CD4-positive, alpha-beta T cell treated with Interferon gamma for 1 hour (primary cell): Measurements from ENCODE around the gene PLEKHD1.

Experiments
- DNase-seq: peaks from one replicate; pipeline ENCODE4 v3.0.0-alpha.2; 2020

PLEKHD1 gene

GRCh38 chr14:69553252-69553651 is 68.7 kb downstream of the PLEKHD1 start:
- DNase-seq: no peak

DNA sequence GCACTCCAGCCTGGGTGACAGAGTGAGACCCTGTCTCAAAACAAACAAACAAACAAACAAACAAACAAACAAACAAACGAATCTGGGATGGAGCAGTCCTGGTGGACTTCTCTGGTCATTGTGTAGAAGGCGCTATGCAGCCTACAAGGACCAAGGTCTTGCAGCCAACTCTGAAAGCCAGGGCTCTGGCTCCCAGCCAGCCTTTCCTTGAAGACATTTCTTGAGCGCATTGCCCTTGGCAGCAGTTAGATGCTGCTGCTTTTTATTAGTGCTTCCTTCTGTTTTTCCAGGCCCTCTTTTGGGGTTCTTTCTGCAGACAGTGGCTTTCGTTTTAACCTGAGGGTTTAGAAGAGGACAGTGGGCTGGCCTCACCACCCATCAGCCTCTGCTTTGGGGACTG is 70.0 kb downstream of the PLEKHD1 start:
- no peak for DNase-seq

- DNase-seq: no peak
Observed at GRCh38 chr14:69558774-69559173, 74.2 kb downstream of the PLEKHD1 start.

DNA sequence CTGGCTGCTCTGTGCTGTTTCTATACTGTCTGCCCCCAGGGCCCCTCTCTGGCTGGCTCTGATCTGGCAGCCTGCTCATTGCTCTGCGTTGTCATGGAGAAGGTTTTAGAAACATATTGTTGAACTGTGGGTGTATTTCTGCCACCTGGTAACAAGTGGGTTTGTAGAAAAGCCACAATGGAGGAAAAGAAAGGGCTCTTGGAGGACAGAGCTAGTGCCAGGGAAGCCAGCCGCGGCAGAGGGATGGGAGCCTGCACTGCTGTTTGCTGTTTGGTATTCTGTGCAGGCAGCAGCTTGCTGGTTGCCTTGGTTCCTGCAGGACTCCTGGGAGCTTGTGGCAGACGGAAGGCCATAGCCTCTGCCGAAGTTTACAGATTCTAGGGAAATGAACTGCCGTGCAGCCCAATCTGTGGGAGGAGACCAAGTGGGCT is 75.1 kb downstream of the PLEKHD1 start:
- no peak for DNase-seq

GRCh38 chr14:69560826-69561225 is 76.3 kb downstream of the PLEKHD1 start:
- no peak for DNase-seq

- no peak for DNase-seq
Observed at GRCh38 chr14:69561893-69562292, 77.4 kb downstream of the PLEKHD1 start.

DNA sequence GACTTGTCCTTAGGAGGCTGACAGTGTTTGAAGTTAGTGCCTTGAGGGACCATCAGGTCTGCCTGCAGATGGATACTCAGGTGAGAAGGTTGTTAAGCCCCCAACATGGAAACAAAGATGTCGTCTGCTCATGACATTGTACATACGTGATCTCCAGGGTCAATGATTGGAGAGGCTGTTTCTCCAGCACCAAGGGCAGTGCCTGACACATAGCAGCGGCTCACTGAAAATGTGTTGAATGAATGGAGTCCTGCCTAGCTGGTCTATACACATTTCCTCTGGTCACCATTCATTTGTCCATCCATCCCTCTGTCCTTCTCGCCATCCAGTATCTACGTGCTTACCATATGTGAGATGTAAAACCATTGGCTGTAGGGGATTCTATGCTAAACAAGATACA is 83.0 kb downstream of the PLEKHD1 start:
- no peak for DNase-seq

GRCh38 chr14:69569859-69570258 is 85.3 kb downstream of the PLEKHD1 start:
- no peak for DNase-seq

DNA sequence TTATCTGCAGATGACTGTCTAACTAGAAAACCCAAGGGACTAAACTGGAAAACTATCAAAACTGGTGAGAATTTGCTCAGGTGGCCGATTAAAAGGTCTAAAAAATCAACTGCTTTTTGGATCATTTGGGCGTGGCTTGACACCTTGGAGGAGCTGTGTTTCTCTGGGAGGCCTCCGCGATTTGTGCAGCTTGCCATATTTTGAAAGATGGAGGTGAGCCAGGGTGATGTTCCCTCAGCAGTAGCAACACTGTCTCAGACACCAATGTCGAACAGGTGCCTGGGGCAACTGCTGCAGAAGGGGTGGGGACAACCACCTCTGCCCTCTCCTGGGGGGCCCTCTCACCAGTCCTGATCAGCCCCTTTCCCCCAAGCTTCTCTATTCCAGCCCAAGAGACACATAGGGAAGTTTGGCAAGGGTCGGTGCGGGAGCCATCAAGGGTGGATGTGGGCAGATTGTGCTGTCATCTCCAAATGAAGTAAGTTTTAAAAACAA is 86.4 kb downstream of the PLEKHD1 start:
- DNase-seq: no peak

DNA sequence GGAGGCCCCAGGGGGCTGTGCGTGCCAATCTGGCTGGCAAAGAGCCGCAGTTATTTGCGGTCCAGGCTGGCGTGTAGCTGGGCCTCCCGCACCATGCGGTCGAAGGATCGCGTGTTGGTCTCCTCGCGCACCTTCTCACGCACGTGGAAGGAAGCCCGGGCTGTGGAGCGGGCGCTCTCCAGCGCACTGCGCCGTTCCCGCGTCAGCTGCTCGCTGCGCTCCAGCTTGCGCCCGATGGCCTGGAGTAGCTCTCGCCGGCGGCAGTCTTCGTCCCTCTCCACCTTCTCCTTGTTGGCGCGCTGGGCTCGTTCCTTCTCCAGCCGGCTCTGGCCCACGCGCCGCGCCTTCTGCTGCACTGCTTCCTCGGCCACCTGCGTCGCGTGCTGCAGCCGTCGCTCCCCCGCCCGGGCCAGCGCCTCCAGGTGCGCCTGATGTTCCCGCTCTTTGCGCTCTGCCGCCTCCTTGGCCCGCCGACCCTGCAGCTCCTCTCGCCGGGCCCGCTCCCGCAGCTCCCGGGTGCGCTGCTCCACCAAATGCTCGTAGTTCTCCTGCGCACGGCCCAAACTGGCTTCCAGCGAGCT is 87.0 kb downstream of the PLEKHD1 start:
- no peak for DNase-seq

DNA sequence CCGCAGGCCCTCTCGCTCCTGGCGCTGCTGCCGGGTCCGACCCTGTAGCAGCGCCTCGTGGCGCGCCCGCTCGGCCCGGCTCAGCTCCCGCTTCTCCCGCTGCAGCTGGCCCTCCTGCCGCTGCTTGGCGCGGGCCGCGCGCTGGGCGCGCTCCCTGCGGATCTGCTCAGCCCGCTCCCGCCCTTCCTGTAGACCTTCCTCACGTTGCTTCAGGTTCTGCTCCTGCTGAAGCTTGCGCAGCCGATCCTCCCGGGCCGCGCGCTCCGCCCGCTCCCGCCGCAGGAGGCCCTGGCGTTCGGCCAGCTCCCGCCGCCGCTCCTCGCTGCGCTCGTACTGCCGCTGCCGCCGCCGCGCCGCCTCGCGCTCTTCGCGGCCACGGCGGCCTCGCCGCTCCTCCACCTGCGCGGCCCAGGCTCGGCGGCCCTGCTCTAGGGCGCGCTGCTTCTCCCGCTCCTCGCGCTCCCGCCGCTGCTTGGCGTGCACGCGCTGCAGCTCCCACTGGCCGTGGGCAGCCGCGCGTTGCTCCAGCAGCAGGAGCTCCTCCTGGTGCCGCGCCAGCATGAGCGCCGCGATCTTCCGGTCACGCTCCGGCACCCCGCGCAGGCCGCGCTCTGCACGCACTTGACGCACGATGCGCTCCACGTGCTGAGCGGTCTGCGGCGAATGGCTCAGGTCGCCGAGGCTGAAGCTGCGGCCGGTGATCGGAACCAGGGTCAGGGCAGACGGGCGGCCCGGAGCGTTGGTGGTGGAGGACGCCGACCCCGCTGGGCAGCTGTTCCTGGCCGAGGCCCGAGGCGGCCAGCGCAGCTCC is 87.7 kb downstream of the PLEKHD1 start:
- no peak for DNase-seq

- no peak for DNase-seq
Observed at GRCh38 chr14:69572841-69573135, 88.3 kb downstream of the PLEKHD1 start.

DNA sequence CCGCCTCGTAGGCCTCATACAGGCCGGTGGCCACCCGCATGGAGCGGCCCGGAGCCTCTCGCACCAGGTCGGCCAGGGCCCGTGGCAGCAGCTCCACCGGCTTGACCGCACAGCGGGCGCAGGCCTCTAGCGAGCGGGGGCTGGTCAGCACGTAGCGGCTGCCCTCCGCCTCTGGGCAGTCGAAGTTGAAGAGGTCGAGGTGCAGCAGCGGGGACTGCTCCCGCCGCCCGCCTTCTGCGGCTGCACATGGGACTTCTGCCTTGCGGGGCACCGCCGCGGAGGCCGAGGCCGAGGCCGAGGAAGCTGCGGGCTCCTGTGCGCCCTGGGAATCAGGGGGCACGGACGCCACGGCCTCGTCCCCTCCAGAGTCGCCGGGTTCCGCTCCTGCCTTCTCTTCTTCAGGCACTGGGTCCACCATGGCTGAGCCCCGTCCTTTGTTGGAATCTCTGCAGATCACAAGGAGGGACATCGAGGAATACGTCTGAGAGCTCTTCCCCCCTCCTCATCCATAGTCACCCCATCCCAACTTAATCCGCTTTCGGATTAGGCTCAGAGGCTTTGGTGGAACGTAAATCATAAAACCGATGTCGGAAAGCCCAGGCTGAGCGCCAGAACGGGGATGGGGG is 88.8 kb downstream of the PLEKHD1 start:
- DNase-seq: no peak

GRCh38 chr14:69573831-69574262 is 89.3 kb downstream of the PLEKHD1 start:
- no peak for DNase-seq

GRCh38 chr14:69574263-69574953 is 89.9 kb downstream of the PLEKHD1 start, which contains the start of gene CCDC177:
Gene CCDC177, minus strand, starts transcription at chr14:69574871. Its CDS starts 1,249 bp downstream, at chr14:69573622.
- peak; percentile 58 for DNase-seq

GRCh38 chr14:69574954-69575295 is 90.4 kb downstream of the PLEKHD1 start:
- no peak for DNase-seq

DNA sequence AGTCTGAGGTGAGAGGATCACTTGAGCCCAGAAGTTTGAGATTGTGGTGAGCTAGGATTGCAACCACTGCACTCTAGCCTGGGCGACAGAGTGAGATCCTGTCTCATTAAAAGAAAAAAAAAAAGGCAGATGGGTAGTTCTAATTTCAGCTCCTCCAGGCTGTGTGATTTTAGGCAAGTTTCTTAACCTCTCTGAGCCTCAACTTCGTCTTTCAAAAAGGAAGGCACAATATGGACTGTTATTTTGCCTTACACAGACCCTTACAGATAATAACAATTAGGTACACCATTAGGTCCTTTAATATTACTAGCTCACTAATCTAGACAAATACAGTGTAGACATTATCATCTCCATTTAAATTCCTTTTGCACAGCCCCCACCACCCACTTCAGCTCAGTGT is 94.9 kb downstream of the PLEKHD1 start:
- no peak for DNase-seq

DNA sequence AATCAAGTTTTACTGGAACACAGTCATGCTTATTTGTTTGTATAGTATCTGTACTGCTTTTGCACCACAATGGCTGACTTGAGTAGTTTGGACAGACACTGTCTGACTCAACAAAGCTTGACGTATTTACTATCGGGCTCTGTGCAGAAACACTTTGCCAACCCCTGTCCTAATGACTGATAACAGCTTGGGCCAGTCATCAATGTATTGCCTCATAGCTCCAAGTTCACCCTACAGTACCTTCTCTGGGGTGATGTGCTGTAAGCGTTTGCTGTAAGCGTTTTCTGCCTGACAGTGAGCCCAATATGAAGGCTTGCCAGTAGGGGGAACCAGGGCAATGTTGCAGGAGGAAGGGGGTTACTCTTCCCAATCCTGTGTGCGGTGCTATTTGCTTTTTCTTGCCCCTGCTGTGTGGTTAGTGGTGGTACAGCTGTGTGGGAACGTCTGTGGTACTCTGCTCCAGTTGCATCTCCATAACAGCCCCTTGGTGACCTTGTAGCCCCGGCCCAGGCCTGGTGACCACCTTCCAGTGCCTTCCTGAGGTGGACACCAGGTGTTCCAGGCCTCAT is 95.6 kb downstream of the PLEKHD1 start:
- no peak for DNase-seq
